ENCODE data around the gene CAPN1. TPM values are rescaled to one million over a fixed set of nuclear protein-coding genes. Genes with fewer than 3 reads are reported as not detected.
A peak's percentile ranks its signal among the peaks of the same experiment; 100 is the strongest.

Gene CAPN1
- total RNA-seq, 1 donor = 102 TPM

DNA sequence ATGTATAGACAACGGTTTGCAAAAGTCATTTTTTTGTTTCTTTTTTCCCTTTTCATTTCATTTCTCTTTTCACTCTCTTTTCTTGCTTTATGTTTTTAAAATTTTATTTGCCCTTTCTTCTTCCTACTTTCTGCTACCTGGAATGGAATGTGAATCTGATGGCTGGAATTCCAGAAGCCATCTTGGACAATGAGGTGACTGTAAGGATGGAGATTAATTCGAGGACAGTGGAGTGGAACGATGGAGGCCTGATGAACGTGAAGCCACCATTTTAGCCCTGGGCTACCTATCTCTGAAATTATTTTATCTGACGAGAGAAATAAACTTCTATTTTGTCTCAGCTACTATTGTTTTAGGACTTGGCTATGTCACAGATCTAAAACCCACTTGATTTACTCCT is 77.3 kb downstream of the CAPN1 start:
- H3K4me1 ChIP-seq (ENCODE audit: insufficient read depth, low read length) = peaks cover 12% of the 10 kb centered on the region
- H4K20me1 ChIP-seq (ENCODE audit: insufficient read depth, low read length) = no peaks in the 10 kb centered on the region
- peaks cover 18% of the 10 kb centered on the region for H3K79me2 ChIP-seq (ENCODE audit: insufficient read depth, low read length)
- peak; percentile 68 for DNase-seq (ENCODE audit: insufficient read length, low spot score, missing footprints)
- H3K36me3 ChIP-seq (ENCODE audit: insufficient read depth, low read length) = no peaks in the 10 kb centered on the region
- H3K27ac ChIP-seq (ENCODE audit: low read depth, low read length) = no peak overlapping the region
- H3K4me3 ChIP-seq (ENCODE audit: insufficient read depth, low read length) = no peak overlapping the region
- H2AFZ ChIP-seq (ENCODE audit: low read length) = no peak overlapping the region
- TF ChIP-seq, protein P1, sequence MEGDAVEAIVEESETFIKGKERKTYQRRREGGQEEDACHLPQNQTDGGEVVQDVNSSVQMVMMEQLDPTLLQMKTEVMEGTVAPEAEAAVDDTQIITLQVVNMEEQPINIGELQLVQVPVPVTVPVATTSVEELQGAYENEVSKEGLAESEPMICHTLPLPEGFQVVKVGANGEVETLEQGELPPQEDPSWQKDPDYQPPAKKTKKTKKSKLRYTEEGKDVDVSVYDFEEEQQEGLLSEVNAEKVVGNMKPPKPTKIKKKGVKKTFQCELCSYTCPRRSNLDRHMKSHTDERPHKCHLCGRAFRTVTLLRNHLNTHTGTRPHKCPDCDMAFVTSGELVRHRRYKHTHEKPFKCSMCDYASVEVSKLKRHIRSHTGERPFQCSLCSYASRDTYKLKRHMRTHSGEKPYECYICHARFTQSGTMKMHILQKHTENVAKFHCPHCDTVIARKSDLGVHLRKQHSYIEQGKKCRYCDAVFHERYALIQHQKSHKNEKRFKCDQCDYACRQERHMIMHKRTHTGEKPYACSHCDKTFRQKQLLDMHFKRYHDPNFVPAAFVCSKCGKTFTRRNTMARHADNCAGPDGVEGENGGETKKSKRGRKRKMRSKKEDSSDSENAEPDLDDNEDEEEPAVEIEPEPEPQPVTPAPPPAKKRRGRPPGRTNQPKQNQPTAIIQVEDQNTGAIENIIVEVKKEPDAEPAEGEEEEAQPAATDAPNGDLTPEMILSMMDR (IDR thresholded peaks at IDR 0.05; ENCODE audit: extremely low read depth, low read depth, low read length) = no peak
- H3K9me3 ChIP-seq (ENCODE audit: low read depth, low read length) = no peaks in the 10 kb centered on the region
- H3K4me2 ChIP-seq (ENCODE audit: insufficient read depth, low read length) = no peak overlapping the region
- H3K27me3 ChIP-seq (ENCODE audit: insufficient read depth, low read length) = no peaks in the 10 kb centered on the region

DNA sequence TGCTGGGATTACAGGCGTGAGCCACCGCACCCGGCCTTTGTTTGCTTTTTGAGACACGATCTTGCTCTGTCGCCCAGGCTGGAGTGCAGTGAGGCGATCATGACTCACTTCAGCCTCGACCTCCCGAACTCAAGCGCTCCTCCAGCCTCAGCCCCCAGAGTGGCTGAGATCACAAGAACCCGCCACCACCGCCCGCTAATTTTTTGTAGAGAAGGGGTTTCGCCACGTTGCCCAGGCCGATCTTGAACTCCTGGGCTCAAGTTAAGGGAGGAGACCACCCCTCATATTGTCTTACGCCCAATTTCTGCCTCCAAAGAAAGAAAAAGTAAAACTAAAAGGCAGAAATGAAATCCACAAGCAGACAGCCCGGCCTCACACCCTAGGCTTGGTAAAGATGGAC is 78.6 kb downstream of the CAPN1 start:
- TF ChIP-seq, protein P1 (IDR thresholded peaks at IDR 0.05; ENCODE audit: extremely low read depth, low read depth, low read length) = no peak
- Histone ChIP-seq H3K4me1 (ENCODE audit: insufficient read depth, low read length) (peaks cover 12% of the 10 kb centered on the region), H2AFZ (ENCODE audit: low read length) (no peak overlapping the region), H3K4me3 (ENCODE audit: insufficient read depth, low read length) (no peak overlapping the region), H3K4me2 (ENCODE audit: insufficient read depth, low read length) (no peak overlapping the region), H4K20me1 (ENCODE audit: insufficient read depth, low read length) (no peaks in the 10 kb centered on the region), H3K79me2 (ENCODE audit: insufficient read depth, low read length) (peaks cover 29% of the 10 kb centered on the region), H3K36me3 (ENCODE audit: insufficient read depth, low read length) (no peaks in the 10 kb centered on the region), H3K27ac (ENCODE audit: low read depth, low read length) (no peak overlapping the region), H3K9me3 (ENCODE audit: low read depth, low read length) (no peaks in the 10 kb centered on the region), H3K27me3 (ENCODE audit: insufficient read depth, low read length) (no peaks in the 10 kb centered on the region)
- DNase-seq (ENCODE audit: insufficient read length, low spot score, missing footprints) = no peak

DNA sequence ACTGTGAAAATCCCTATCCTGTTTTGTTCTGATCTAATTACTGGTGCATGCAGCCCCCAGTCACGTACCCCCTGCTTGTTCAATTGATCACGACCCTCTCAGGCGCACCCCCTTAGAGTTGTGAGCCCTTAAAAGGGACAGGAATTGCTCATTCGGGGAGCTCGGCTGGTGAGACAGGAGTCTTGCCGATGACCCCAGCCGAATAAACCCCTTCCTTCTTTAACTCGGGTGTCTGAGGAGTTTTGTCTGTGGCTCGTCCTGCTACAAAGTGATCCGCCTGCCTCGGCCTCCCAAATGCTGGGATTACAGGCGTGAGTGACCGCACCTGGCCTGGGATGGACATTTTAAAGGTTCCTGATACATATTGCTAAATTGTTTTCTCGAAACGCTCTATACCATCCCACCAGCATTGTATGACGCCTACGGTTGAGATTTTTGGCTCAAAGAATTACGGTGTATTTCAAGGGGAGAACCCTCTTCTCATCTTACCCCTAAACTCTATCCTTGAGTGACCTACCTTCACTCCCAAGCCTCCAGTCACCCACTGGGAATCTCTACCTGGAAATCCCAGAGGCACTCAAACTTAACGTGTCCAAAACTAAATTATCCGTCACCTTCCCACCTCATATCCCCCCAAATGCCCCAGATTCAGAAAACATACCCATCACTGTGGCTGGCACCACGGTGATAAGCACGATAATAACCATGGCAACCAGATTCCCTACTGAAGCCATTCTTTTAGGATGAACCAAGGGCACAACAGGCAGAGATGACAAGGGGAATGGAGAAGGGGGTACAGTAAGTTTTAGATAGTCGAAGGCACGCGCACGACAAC is 79.2 kb downstream of the CAPN1 start:
- TF ChIP-seq, protein P1 (IDR thresholded peaks at IDR 0.05; ENCODE audit: extremely low read depth, low read depth, low read length) = no peak
- Histone ChIP-seq H3K4me1 (ENCODE audit: insufficient read depth, low read length) (peaks cover 12% of the 10 kb centered on the region), H3K4me2 (ENCODE audit: insufficient read depth, low read length) (peak overlapping the region; percentile 95), H3K27ac (ENCODE audit: low read depth, low read length) (peak overlapping the region; percentile 85), H3K9me3 (ENCODE audit: low read depth, low read length) (no peaks in the 10 kb centered on the region), H3K4me3 (ENCODE audit: insufficient read depth, low read length) (peak overlapping the region; percentile 83), H3K36me3 (ENCODE audit: insufficient read depth, low read length) (peaks cover 4% of the 10 kb centered on the region), H3K27me3 (ENCODE audit: insufficient read depth, low read length) (no peaks in the 10 kb centered on the region), H2AFZ (ENCODE audit: low read length) (peak overlapping the region; percentile 93), H4K20me1 (ENCODE audit: insufficient read depth, low read length) (no peaks in the 10 kb centered on the region), H3K79me2 (ENCODE audit: insufficient read depth, low read length) (peaks cover 36% of the 10 kb centered on the region)
- DNase-seq (ENCODE audit: insufficient read length, low spot score, missing footprints) = peak; percentile 77

Small RNA genes lying within 50 kb of the gene (small RNA-seq; reads per million reads assigned to genes)
- gene HIGD1AP10 = not detected
- gene PDCL2P2 = not detected
- gene RNU2-23P = 43.7 reads per million, percentile 96 among the genes with 10 or more reads in this experiment

Other genes starting within 250 kb of the CAPN1 start
- gene GPHA2, start 246.0 kb upstream of the CAPN1 start, total RNA-seq = not detected in 2 replicates
- gene MAJIN, start 209.8 kb upstream of the CAPN1 start, total RNA-seq = not detected in 2 replicates
- gene BATF2, start 185.0 kb upstream of the CAPN1 start, total RNA-seq = 0.29 and 1.4 TPM in 2 replicates
- gene ARL2, start 167.8 kb upstream of the CAPN1 start, total RNA-seq = 66.3 and 78.5 TPM in 2 replicates
- gene SNX15, start 154.5 kb upstream of the CAPN1 start, total RNA-seq = 12.3 and 13.0 TPM in 2 replicates
- 7.6 and 9.7 TPM in 2 replicates for gene SAC3D1, start 140.7 kb upstream of the CAPN1 start, total RNA-seq
- 15.6 and 17.7 TPM in 2 replicates for gene NAALADL1, start 123.4 kb upstream of the CAPN1 start, total RNA-seq
- gene CDCA5, start 97.9 kb upstream of the CAPN1 start, total RNA-seq = 2.1 and 3.3 TPM in 2 replicates
- gene ZFPL1, start 97.7 kb upstream of the CAPN1 start, total RNA-seq = 38.6 and 39.4 TPM in 2 replicates
- gene VPS51, start 85.7 kb upstream of the CAPN1 start, total RNA-seq = 122 and 153 TPM in 2 replicates
- 8.8 and 10.1 TPM in 2 replicates for gene TM7SF2, start 70.1 kb upstream of the CAPN1 start, total RNA-seq
- gene ZNHIT2, start 64.2 kb upstream of the CAPN1 start, total RNA-seq = 12.3 and 12.4 TPM in 2 replicates
- 94.3 and 118 TPM in 2 replicates for gene FAU, start 59.8 kb upstream of the CAPN1 start, total RNA-seq
- gene MRPL49, start 59.6 kb upstream of the CAPN1 start, total RNA-seq = 37.4 and 41.6 TPM in 2 replicates
- 10.3 and 11.9 TPM in 2 replicates for gene SYVN1, start 47.4 kb upstream of the CAPN1 start, total RNA-seq
- not detected in 2 replicates for gene SPDYC, start 11.7 kb upstream of the CAPN1 start, total RNA-seq
- gene POLA2, start 80.0 kb downstream of the CAPN1 start, total RNA-seq = 4.3 and 6.2 TPM in 2 replicates
- 15.0 and 15.6 TPM in 2 replicates for gene CDC42EP2, start 132.9 kb downstream of the CAPN1 start, total RNA-seq
- gene DPF2, start 151.9 kb downstream of the CAPN1 start, total RNA-seq = 44.2 and 48.1 TPM in 2 replicates
- not detected in 2 replicates for gene TIGD3, start 172.8 kb downstream of the CAPN1 start, total RNA-seq
- 4.1 and 4.3 TPM in 2 replicates for gene SLC25A45, start 200.7 kb downstream of the CAPN1 start, total RNA-seq
- 62.2 and 78.2 TPM in 2 replicates for gene FRMD8, start 204.7 kb downstream of the CAPN1 start, total RNA-seq
- 818 and 1,122 TPM in 2 replicates for gene NEAT1, start 240.9 kb downstream of the CAPN1 start, total RNA-seq